Activated T-helper 1 cell treated with anti-CD3 and anti-CD28 coated beads, Interleukin-12 subunit alpha, Interleukin-12 subunit beta, Interleukin-2, Interleukin-4 antibody, amounts not matched to agents 30 ng/mL and 10 ng/mL and 1 ng/mL, durations not matched to agents 14 hours and 24 hours and 36 hours (primary cell): ENCODE results near the gene ANKS1B. TPM values are rescaled to one million over a fixed set of nuclear protein-coding genes. Genes with fewer than 3 reads are reported as not detected.

Experiments used
- DNase-seq: peaks from one replicate; pipeline ENCODE4 v3.0.0; 2021; ENCODE audit warnings: low spot score
- H3K27ac Mint-ChIP-seq: one replicate; pipeline ENCODE4 v1.8.0; 2021; ENCODE audit warnings: mild to moderate bottlenecking, mixed read lengths
- H3K27me3 Mint-ChIP-seq: one replicate; pipeline ENCODE4 v1.8.0; 2022; ENCODE audit warnings: mild to moderate bottlenecking, moderate library complexity, mixed read lengths; ENCODE audit not compliant: insufficient read depth
- H3K36me3 Mint-ChIP-seq: one replicate; pipeline ENCODE4 v1.8.0; 2021; ENCODE audit warnings: low read depth, mixed read lengths
- H3K4me1 Mint-ChIP-seq: one replicate; pipeline ENCODE4 v1.8.0; 2021; ENCODE audit warnings: low read depth, mixed read lengths
- H3K4me3 Mint-ChIP-seq: one replicate; pipeline ENCODE4 v1.8.0; 2021; ENCODE audit warnings: mild to moderate bottlenecking, moderate library complexity, mixed read lengths
- H3K9me3 Mint-ChIP-seq: one replicate; pipeline ENCODE4 v1.8.0; 2021; ENCODE audit warnings: mixed read lengths
- intact Hi-C: fragments of 100-400 bp; cut with micrococcal nuclease; formaldehyde crosslinking; loops from one replicate; pipeline ENCODE4 v1.15.1; 2024
- total RNA-seq: library from RNA; stranded (reverse); gene quantifications from 2 replicates; pipeline ENCODE4 v1.2.3, GENCODE V29; 2022

ANKS1B gene
- total RNA-seq, 1 donor from 2014 or later: 2.8 TPM

- no peaks in the 10 kb centered on the region for H3K36me3 Mint-ChIP-seq
These were observed 1.1 kb downstream of the ANKS1B start for GRCh38 chr12:99983456-99984258.

GRCh38 chr12:99981639-99982190 lies 3.0 kb downstream of the ANKS1B start:
- Mint-ChIP-seq H3K27ac (no peak overlapping the region), H3K4me3 (no peak overlapping the region), H3K4me1 (peaks cover 8% of the 10 kb centered on the region), H3K27me3 (peaks cover 66% of the 10 kb centered on the region), H3K36me3 (no peaks in the 10 kb centered on the region), H3K9me3 (no peaks in the 10 kb centered on the region)
- DNase-seq: no peak
- intact Hi-C loops: no loop called here

More at GRCh38 chr12:99983456-99984258, 1.1 kb downstream of the ANKS1B start:
- DNase-seq: no peak
- Mint-ChIP-seq H3K27ac (no peak overlapping the region), H3K4me3 (peak overlapping the region; percentile 79), H3K27me3 (peaks cover 62% of the 10 kb centered on the region), H3K9me3 (no peaks in the 10 kb centered on the region), H3K4me1 (peaks cover 8% of the 10 kb centered on the region)
- intact Hi-C loops: no loop called here

GRCh38 chr12:99979471-99979870 lies 5.3 kb downstream of the ANKS1B start:
- H3K9me3 Mint-ChIP-seq: no peaks in the 10 kb centered on the region

GRCh38 chr12:99978152-99978551 lies 6.6 kb downstream of the ANKS1B start:
- intact Hi-C loops: no loop called here
- no peak for DNase-seq
- no peaks in the 10 kb centered on the region for H3K36me3 Mint-ChIP-seq
- H3K9me3 Mint-ChIP-seq: no peaks in the 10 kb centered on the region
- H3K27ac Mint-ChIP-seq: no peak overlapping the region
- peaks cover 37% of the 10 kb centered on the region for H3K27me3 Mint-ChIP-seq
- no peaks in the 10 kb centered on the region for H3K4me1 Mint-ChIP-seq
- no peak overlapping the region for H3K4me3 Mint-ChIP-seq

More at GRCh38 chr12:99979471-99979870, 5.3 kb downstream of the ANKS1B start:
- no peak for DNase-seq
- Mint-ChIP-seq H3K4me3 (no peak overlapping the region), H3K27ac (no peak overlapping the region), H3K36me3 (no peaks in the 10 kb centered on the region), H3K4me1 (no peaks in the 10 kb centered on the region), H3K27me3 (peaks cover 49% of the 10 kb centered on the region)
- intact Hi-C loops: no loop called here

- intact Hi-C loops: no loop called here
- Mint-ChIP-seq H3K27ac (no peak overlapping the region), H3K36me3 (no peaks in the 10 kb centered on the region), H3K27me3 (peaks cover 31% of the 10 kb centered on the region), H3K4me3 (no peak overlapping the region), H3K4me1 (no peaks in the 10 kb centered on the region), H3K9me3 (no peaks in the 10 kb centered on the region)
- no peak for DNase-seq
These were observed 7.2 kb downstream of the ANKS1B start for GRCh38 chr12:99977550-99977949.

- Mint-ChIP-seq H3K4me3 (no peak overlapping the region), H3K4me1 (no peaks in the 10 kb centered on the region), H3K9me3 (no peaks in the 10 kb centered on the region), H3K27me3 (peaks cover 23% of the 10 kb centered on the region), H3K36me3 (no peaks in the 10 kb centered on the region), H3K27ac (no peak overlapping the region)
- DNase-seq: no peak
- intact Hi-C loops: no loop called here
These were observed 8.0 kb downstream of the ANKS1B start for GRCh38 chr12:99976762-99977161.

GRCh38 chr12:99975321-99975720 lies 9.4 kb downstream of the ANKS1B start:
- DNase-seq: no peak
- H3K4me1 Mint-ChIP-seq: no peaks in the 10 kb centered on the region
- no peaks in the 10 kb centered on the region for H3K9me3 Mint-ChIP-seq
- no peaks in the 10 kb centered on the region for H3K36me3 Mint-ChIP-seq
- intact Hi-C loops: no loop called here
- no peak overlapping the region for H3K4me3 Mint-ChIP-seq
- H3K27me3 Mint-ChIP-seq: peaks cover 19% of the 10 kb centered on the region
- H3K27ac Mint-ChIP-seq: no peak overlapping the region

GRCh38 chr12:99974146-99974545 lies 10.6 kb downstream of the ANKS1B start:
- Mint-ChIP-seq H3K36me3 (no peaks in the 10 kb centered on the region), H3K9me3 (no peaks in the 10 kb centered on the region), H3K27ac (no peak overlapping the region)

GRCh38 chr12:99966429-99966828 lies 18.3 kb downstream of the ANKS1B start:
- no peak overlapping the region for H3K27ac Mint-ChIP-seq
- H3K27me3 Mint-ChIP-seq: no peaks in the 10 kb centered on the region
- H3K9me3 Mint-ChIP-seq: no peaks in the 10 kb centered on the region
- no peak for DNase-seq
- no peaks in the 10 kb centered on the region for H3K36me3 Mint-ChIP-seq
- H3K4me1 Mint-ChIP-seq: no peaks in the 10 kb centered on the region
- intact Hi-C loops: no loop called here
- no peak overlapping the region for H3K4me3 Mint-ChIP-seq

More at GRCh38 chr12:99974146-99974545, 10.6 kb downstream of the ANKS1B start:
- Mint-ChIP-seq H3K4me1 (no peaks in the 10 kb centered on the region), H3K27me3 (peaks cover 11% of the 10 kb centered on the region), H3K4me3 (no peak overlapping the region)
- intact Hi-C loops: no loop called here
- DNase-seq: no peak

- Mint-ChIP-seq H3K36me3 (no peaks in the 10 kb centered on the region), H3K4me1 (no peaks in the 10 kb centered on the region), H3K9me3 (no peaks in the 10 kb centered on the region), H3K27me3 (no peaks in the 10 kb centered on the region), H3K27ac (no peak overlapping the region), H3K4me3 (no peak overlapping the region)
- DNase-seq: no peak
- intact Hi-C loops: no loop called here
These were observed 24.4 kb downstream of the ANKS1B start for GRCh38 chr12:99960311-99960710.

- no peak overlapping the region for H3K4me3 Mint-ChIP-seq
- H3K4me1 Mint-ChIP-seq: no peaks in the 10 kb centered on the region
- no peaks in the 10 kb centered on the region for H3K36me3 Mint-ChIP-seq
- H3K27me3 Mint-ChIP-seq: no peaks in the 10 kb centered on the region
- no peaks in the 10 kb centered on the region for H3K9me3 Mint-ChIP-seq
- intact Hi-C loops: no loop called here
- no peak overlapping the region for H3K27ac Mint-ChIP-seq
- DNase-seq: no peak
These were observed 25.1 kb downstream of the ANKS1B start for GRCh38 chr12:99959549-99960170.

GRCh38 chr12:99957866-99958466 lies 26.8 kb downstream of the ANKS1B start:
- H3K36me3 Mint-ChIP-seq: no peaks in the 10 kb centered on the region
- no peaks in the 10 kb centered on the region for H3K4me1 Mint-ChIP-seq
- no peak overlapping the region for H3K4me3 Mint-ChIP-seq
- H3K9me3 Mint-ChIP-seq: no peaks in the 10 kb centered on the region
- intact Hi-C loops: no loop called here
- H3K27me3 Mint-ChIP-seq: peaks cover 5% of the 10 kb centered on the region
- no peak overlapping the region for H3K27ac Mint-ChIP-seq
- DNase-seq: no peak

- intact Hi-C loops: no loop called here
- Mint-ChIP-seq H3K9me3 (no peaks in the 10 kb centered on the region), H3K27me3 (peaks cover 5% of the 10 kb centered on the region), H3K4me3 (no peak overlapping the region), H3K36me3 (no peaks in the 10 kb centered on the region), H3K27ac (no peak overlapping the region), H3K4me1 (no peaks in the 10 kb centered on the region)
- no peak for DNase-seq
These were observed 30.0 kb downstream of the ANKS1B start for GRCh38 chr12:99954724-99955123.
